HG02852 (cell line): ENCODE data around the gene FBLN1.
"Not testable (repeated sequence)": the region's sequence is repeated elsewhere in the genome, so short reads cannot be mapped to it uniquely, and the experiment has no call there.

Experiments
- ATAC-seq: cut with Tn5 transposase; IDR thresholded peaks from one replicate; pipeline ENCODE4 v1.9.1; 2021; ENCODE audit warnings: mild to moderate bottlenecking, moderate library complexity; ENCODE audit not compliant: unreplicated experiment

Gene FBLN1

GRCh38 chr22:45476814-45477213 is 25.9 kb upstream of the FBLN1 start:
- no peak for ATAC-seq

- no peak for ATAC-seq
Observed at GRCh38 chr22:45477366-45478107, 25.1 kb upstream of the FBLN1 start.

GRCh38 chr22:45478108-45478771 is 24.4 kb upstream of the FBLN1 start:
- no peak for ATAC-seq

- ATAC-seq: no peak
Observed at GRCh38 chr22:45480717-45481116, 22.0 kb upstream of the FBLN1 start.

- ATAC-seq: no peak
Observed at GRCh38 chr22:45481661-45482060, 21.0 kb upstream of the FBLN1 start.

- no peak for ATAC-seq
Observed at GRCh38 chr22:45482169-45482568, 20.5 kb upstream of the FBLN1 start.

GRCh38 chr22:45483319-45483718 is 19.4 kb upstream of the FBLN1 start:
- no peak for ATAC-seq

GRCh38 chr22:45483918-45484499 is 18.7 kb upstream of the FBLN1 start:
- no peak for ATAC-seq

GRCh38 chr22:45484742-45485141 is 17.9 kb upstream of the FBLN1 start:
- ATAC-seq: no peak

GRCh38 chr22:45485261-45485660 is 17.4 kb upstream of the FBLN1 start:
- ATAC-seq: no peak

- no peak for ATAC-seq
Observed at GRCh38 chr22:45488764-45489370, 13.8 kb upstream of the FBLN1 start.

- no peak for ATAC-seq
Observed at GRCh38 chr22:45490836-45491235, 11.8 kb upstream of the FBLN1 start.

- no peak for ATAC-seq
Observed at GRCh38 chr22:45491841-45492240, 10.8 kb upstream of the FBLN1 start.

GRCh38 chr22:45493286-45493771 is 9.4 kb upstream of the FBLN1 start:
- no peak for ATAC-seq

GRCh38 chr22:45494306-45494705 is 8.4 kb upstream of the FBLN1 start:
- not testable (repeated sequence) for ATAC-seq

GRCh38 chr22:45495616-45496015 is 7.1 kb upstream of the FBLN1 start:
- not testable (repeated sequence) for ATAC-seq

- no peak for ATAC-seq
Observed at GRCh38 chr22:45496451-45496941, 6.2 kb upstream of the FBLN1 start.

- ATAC-seq: no peak
Observed at GRCh38 chr22:45497351-45498145, 5.1 kb upstream of the FBLN1 start.

GRCh38 chr22:45499746-45500145 is 2.9 kb upstream of the FBLN1 start:
- no peak for ATAC-seq

- no peak for ATAC-seq
Observed at GRCh38 chr22:45503050-45503815, 550 bp downstream of the FBLN1 start.
